T-cell (primary cell): ENCODE measurements around the gene WDR19. TPM values are rescaled to one million over a fixed set of nuclear protein-coding genes. Genes with fewer than 3 reads are reported as not detected.

Experiments used
- total RNA-seq, 35 experiments: library from RNA in 6 of 35; stranded (reverse) in 6 of 35; fragments of 120-200 nt in 1 of 35; gene quantifications; one replicate each; pipeline versions ENCODE4 v1.2.1 to v1.2.4 and lab custom pipeline; 2013 to 2026

WDR19 gene
- total RNA-seq, 5 donors from 2014 or later (not counting 1 experiment from before 2014, with no cell fraction given): 17.4 to 39.9 (median 28.0) TPM

Other genes starting within 250 kb of the WDR19 start
- 10 to 100 TPM in 3 of 5 donors, 1 to 10 TPM in 2; 7.5 to 23.1 (median 12.5) TPM for gene TMEM156, start 150.1 kb upstream of the WDR19 start, total RNA-seq
- 10 to 100 TPM; 17.1 to 26.3 (median 18.6) TPM for gene KLHL5, start 120.3 kb upstream of the WDR19 start, total RNA-seq
- gene RFC1, start 183.8 kb downstream of the WDR19 start, total RNA-seq: 10 to 100 TPM; 45.7 to 77.4 (median 54.5) TPM
- gene KLB, start 224.4 kb downstream of the WDR19 start, total RNA-seq: under 1 TPM in 1 of 5 donors, not detected in 4; 0.06 TPM